Activated CD8-positive, alpha-beta T cell treated with anti-CD3 and anti-CD28 coated beads for 36 hours (primary cell): ENCODE data around the gene CSK. TPM values are rescaled to one million over a fixed set of nuclear protein-coding genes. Genes with fewer than 3 reads are reported as not detected.
A peak's percentile ranks its signal among the peaks of the same experiment; 100 is the strongest.

Experiments
- ATAC-seq: fragments of 200-7000 bp; cut with Tn5 transposase; one replicate; pipeline ENCODE4 v1.10.0; 2021; ENCODE audit warnings: mild to moderate bottlenecking, moderate library complexity
- CTCF ChIA-PET: fragments of 350-600 bp; sonication (Branson Sonifier 250); formaldehyde crosslinking; loops from one replicate; lab custom pipeline; 2021; ENCODE audit warnings: antibody characterized with exemption; lab: Charles Lee
- POLR2A ChIA-PET: fragments of 350-600 bp; sonication (Branson Sonifier 250); formaldehyde crosslinking; loops from one replicate; lab custom pipeline; 2021; ENCODE audit warnings: antibody characterized with exemption; lab: Charles Lee
- DNase-seq: peaks from one replicate; pipeline ENCODE4 v3.0.0-alpha.2; 2020
- H3K27ac Mint-ChIP-seq: one replicate; pipeline ENCODE4 v1.8.0; 2021; ENCODE audit warnings: mild to moderate bottlenecking, mixed read lengths
- H3K27me3 Mint-ChIP-seq: one replicate; pipeline ENCODE4 v1.8.0; 2021; ENCODE audit warnings: mixed read lengths
- H3K36me3 Mint-ChIP-seq: one replicate; pipeline ENCODE4 v1.8.0; 2021; ENCODE audit warnings: low read depth, mixed read lengths
- H3K4me1 Mint-ChIP-seq: one replicate; pipeline ENCODE4 v1.8.0; 2021; ENCODE audit warnings: low read depth, mixed read lengths
- H3K4me3 Mint-ChIP-seq: one replicate; pipeline ENCODE4 v1.8.0; 2021; ENCODE audit warnings: mild to moderate bottlenecking, moderate library complexity, mixed read lengths
- H3K9me3 Mint-ChIP-seq: one replicate; pipeline ENCODE4 v1.8.0; 2021; ENCODE audit warnings: mixed read lengths
- CTCF ChIP-seq: fragments of 200-600 bp; IDR thresholded peaks from one replicate; pipeline ENCODE4 v1.8.0; 2022; ENCODE audit warnings: antibody characterized with exemption, mild to moderate bottlenecking
- intact Hi-C: fragments of 100-400 bp; cut with micrococcal nuclease; formaldehyde crosslinking; loops from one replicate; pipeline ENCODE4 v1.10.0; 2022
- total RNA-seq, 2 experiments: library from RNA; stranded (reverse); gene quantifications; one replicate each; pipeline ENCODE4 v1.2.3, GENCODE V29; 2021

The CSK gene
- total RNA-seq, 2 experiments from 2014 or later, result 254 to 260 TPM

- Mint-ChIP-seq H3K9me3 (no peaks in the 10 kb centered on the region), H3K4me1 (peaks cover 4% of the 10 kb centered on the region)
- POLR2A ChIA-PET, result interaction anchor here (1.9 kb wide), 1 partner anchor 13 kb away, joined by 5 read pairs; the partner anchor contains the start of gene LMAN1L
These were observed 43.1 kb downstream of the CSK start for GRCh38 chr15:74824976-74825375.

GRCh38 chr15:74825866-74826265, 44.0 kb downstream of the CSK start:
- DNase-seq (no peak), ATAC-seq (no peak)
- Mint-ChIP-seq H3K36me3 (no peaks in the 10 kb centered on the region), H3K27ac (no peak overlapping the region), H3K4me3 (no peak overlapping the region), H3K9me3 (no peaks in the 10 kb centered on the region), H3K4me1 (peaks cover 4% of the 10 kb centered on the region), H3K27me3 (peaks cover 23% of the 10 kb centered on the region)
- no peak for TF ChIP-seq CTCF
- ChIA-PET CTCF (interaction anchor here (1.1 to 2.1 kb wide), 7 partner anchors 10 to 185 kb away, joined by 3 to 8 read pairs (median 4); no protein-coding TSS in a partner anchor), POLR2A (interaction anchor here (1.0 to 1.9 kb wide), 3 partner anchors 11 to 44 kb away, joined by 3 to 6 read pairs (median 5); partner anchors contain the start of gene LMAN1L)
- intact Hi-C loops, result no loop called here

More at GRCh38 chr15:74824976-74825375, 43.1 kb downstream of the CSK start:
- DNase-seq, result no peak
- no peak overlapping the region for H3K27ac Mint-ChIP-seq
- no peaks in the 10 kb centered on the region for H3K36me3 Mint-ChIP-seq
- peaks cover 23% of the 10 kb centered on the region for H3K27me3 Mint-ChIP-seq
- intact Hi-C loops, result no loop called here
- CTCF ChIA-PET, result interaction anchor here (1.3 to 1.7 kb wide), 4 partner anchors 34 to 77 kb away, joined by 3 to 4 read pairs (median 4); no protein-coding TSS in a partner anchor
- no peak for ATAC-seq
- H3K4me3 Mint-ChIP-seq, result no peak overlapping the region
- TF ChIP-seq CTCF, result no peak

DNA sequence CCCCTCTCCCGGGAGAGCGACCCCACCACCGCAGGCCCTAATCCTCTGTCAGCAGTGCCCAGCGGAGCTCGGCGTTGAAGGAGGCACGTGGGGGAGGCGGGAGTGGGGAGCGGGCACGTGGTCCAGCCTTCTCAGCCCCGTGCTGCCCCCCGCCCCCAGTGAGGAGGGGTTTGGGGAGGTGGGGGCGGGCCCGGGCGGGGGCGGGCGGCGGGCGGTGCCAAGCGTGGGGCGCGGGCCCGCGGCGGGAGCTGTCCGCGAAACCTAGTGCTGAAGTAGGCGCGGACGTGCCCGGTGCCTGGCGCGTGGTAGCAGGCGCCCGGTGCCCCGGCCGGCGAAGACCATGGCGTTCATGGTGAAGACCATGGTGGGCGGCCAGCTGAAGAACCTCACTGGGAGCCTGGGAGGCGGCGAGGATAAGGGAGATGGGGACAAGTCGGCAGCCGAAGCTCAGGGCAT, 44.5 kb downstream of the CSK start, which contains the start of gene CPLX3:
TSS of gene CPLX3 (plus strand) at position 264 of the 456 bp plus-strand sequence. CDS start at position 341, 77 bp downstream.
- H3K4me3 Mint-ChIP-seq, result no peak within 1 kb of the TSS
- intact Hi-C loops, result no loop called here
- no peaks in the 10 kb centered on the region for H3K36me3 Mint-ChIP-seq
- peak; percentile 49 for DNase-seq
- H3K9me3 Mint-ChIP-seq, result no peaks in the 10 kb centered on the region
- H3K27me3 Mint-ChIP-seq, result peaks cover 23% of the 10 kb centered on the region
- TF ChIP-seq CTCF, result no peak
- POLR2A ChIA-PET, result interaction anchor here (1.0 to 1.9 kb wide), 5 partner anchors 10 to 44 kb away, joined by 3 to 6 read pairs (median 5); partner anchors contain the start of gene LMAN1L
- H3K4me1 Mint-ChIP-seq, result peaks cover 4% of the 10 kb centered on the region
- H3K27ac Mint-ChIP-seq, result no peak within 1 kb of the TSS
- CTCF ChIA-PET, result interaction anchor here (1.1 to 2.1 kb wide), 7 partner anchors 10 to 186 kb away, joined by 3 to 8 read pairs (median 4); no protein-coding TSS in a partner anchor
- ATAC-seq, result peak; percentile 57

DNA sequence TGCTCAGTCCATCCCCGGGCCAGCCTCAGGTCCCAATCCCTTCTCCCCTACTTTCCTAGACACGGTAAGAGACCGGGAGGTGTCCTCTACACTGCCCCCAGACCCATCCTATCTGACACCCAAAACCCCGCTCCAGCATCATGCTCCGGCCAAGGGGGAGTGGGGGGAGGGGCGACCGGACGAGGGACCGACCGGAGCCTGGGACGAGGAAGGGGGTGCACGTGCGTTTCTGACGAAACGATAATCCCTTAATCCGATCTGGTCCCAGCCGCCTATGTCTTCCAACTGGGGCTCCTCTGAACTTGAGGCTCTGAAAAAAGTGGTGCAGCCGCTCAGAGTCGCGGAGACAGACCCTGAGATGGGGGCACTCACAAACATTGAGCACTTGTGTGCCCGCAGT, 45.0 kb downstream of the CSK start:
- Mint-ChIP-seq H3K27ac (no peak overlapping the region), H3K27me3 (peaks cover 23% of the 10 kb centered on the region), H3K9me3 (no peaks in the 10 kb centered on the region), H3K4me1 (peaks cover 4% of the 10 kb centered on the region), H3K36me3 (no peaks in the 10 kb centered on the region), H3K4me3 (no peak overlapping the region)
- CTCF ChIA-PET, result interaction anchor here (0.9 to 2.1 kb wide), 9 partner anchors 15 to 186 kb away, joined by 3 to 8 read pairs (median 4); no protein-coding TSS in a partner anchor
- TF ChIP-seq CTCF, result no peak
- intact Hi-C loops, result no loop called here
- DNase-seq (no peak), ATAC-seq (no peak)
- POLR2A ChIA-PET, result interaction anchor here (1.5 to 1.7 kb wide), 2 partner anchors 13 to 42 kb away, joined by 4 to 5 read pairs; no protein-coding TSS in a partner anchor

DNA sequence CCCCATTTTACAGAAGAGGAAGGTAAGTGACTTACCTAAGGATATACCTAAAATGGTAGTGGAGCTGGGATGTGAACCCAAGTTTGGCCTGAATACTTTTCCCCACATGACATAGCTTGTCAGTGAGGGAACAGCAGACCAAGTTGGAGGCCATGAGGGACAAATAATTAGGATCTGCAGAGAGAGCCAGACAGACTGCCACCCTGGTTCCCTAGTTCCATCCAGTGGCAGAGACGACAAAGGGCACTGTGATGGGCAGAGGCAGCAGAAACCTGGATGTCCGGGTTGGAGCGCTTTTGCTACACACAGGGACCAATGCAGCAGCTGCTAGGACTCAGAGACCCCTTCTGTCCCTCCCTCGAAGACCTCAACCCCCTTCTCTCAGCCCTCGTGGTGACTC, 45.7 kb downstream of the CSK start:
- ATAC-seq, result no peak
- no peak overlapping the region for H3K4me3 Mint-ChIP-seq
- no peaks in the 10 kb centered on the region for H3K36me3 Mint-ChIP-seq
- H3K9me3 Mint-ChIP-seq, result no peaks in the 10 kb centered on the region
- DNase-seq, result no peak
- intact Hi-C loops, result no loop called here
- no peak for TF ChIP-seq CTCF
- peaks cover 4% of the 10 kb centered on the region for H3K4me1 Mint-ChIP-seq
- ChIA-PET POLR2A (interaction anchor here (1.5 to 1.7 kb wide), 2 partner anchors 13 to 43 kb away, joined by 4 to 5 read pairs; no protein-coding TSS in a partner anchor), CTCF (interaction anchor here (0.7 to 2.1 kb wide), 10 partner anchors 8 to 196 kb away, joined by 3 to 8 read pairs (median 4); no protein-coding TSS in a partner anchor)
- H3K27me3 Mint-ChIP-seq, result peaks cover 23% of the 10 kb centered on the region
- H3K27ac Mint-ChIP-seq, result no peak overlapping the region
